ENCODE measurements around the gene PPP2R5B. TPM values are rescaled to one million over a fixed set of nuclear protein-coding genes. Genes with fewer than 3 reads are reported as not detected.

The PPP2R5B gene
- total and polyA plus RNA-seq, 9 of the 15 experiments (the other 6 are each of a cell fraction or from before 2014, with no cell fraction given): 0.10 to 7.8 (median 3.3) TPM

GRCh38 chr11:64894812-64895452 lies 29.6 kb upstream of the PPP2R5B start:
- no peak for FAIRE-seq
- H3K4me3 ChIP-seq: no peak overlapping the region
- intact Hi-C loops (cut with micrococcal nuclease) (loop anchor here (1.0 to 5.0 kb wide), 2 partner anchors 48 to 108 kb away; no protein-coding TSS in a partner anchor), in situ Hi-C loops (cut with MboI) (loop anchor here (5.0 kb wide), 2 partner anchors 48 to 108 kb away; no protein-coding TSS in a partner anchor)
- H2AFZ ChIP-seq (ENCODE audit: low read depth, low read length): no peak overlapping the region
- POLR2A ChIA-PET: interaction anchor here (0.6 kb wide), 2 partner anchors 45 to 88 kb away, joined by 4 to 5 read pairs; no protein-coding TSS in a partner anchor
- no peaks in the 10 kb centered on the region for H3K79me2 ChIP-seq (ENCODE audit: control insufficient read depth, insufficient read depth, low read length)
- DNase-seq (ENCODE audit: extremely low read depth in 1 of 4, low spot score in 3 of 4): no peak
- BruUV-seq (replicated peaks): TSS peak; percentile 35
- H3K9ac ChIP-seq (ENCODE audit: insufficient read depth in 1 of 2, low read depth in 2 of 2, low read length in 2 of 2): peak overlapping the region in 1 of 2 experiments; percentile 79; a peak in 2 of 4 replicates
- peak; percentile 22 for ATAC-seq
- H3K9me1 ChIP-seq (ENCODE audit: control insufficient read depth, insufficient read depth, low read length): no peaks in the 10 kb centered on the region
- peaks cover 9 to 66% of the 10 kb centered on the region in 2 experiments; a peak in 4 of 5 replicates for H3K4me1 ChIP-seq (replicated peaks in 1 of 2; ENCODE audit: control insufficient read depth in 2 of 2, insufficient read depth in 2 of 2, low read length in 2 of 2)
- no peaks in the 10 kb centered on the region for H3K9me3 ChIP-seq (replicated peaks; ENCODE audit: control insufficient read depth, insufficient read depth, low read depth, low read length)
- H3K36me3 ChIP-seq (ENCODE audit: control insufficient read depth, insufficient read depth, low read length): peaks cover 46% of the 10 kb centered on the region; the same call in 2 of the 3 replicates
- no peaks in the 10 kb centered on the region for H4K20me1 ChIP-seq (replicated peaks; ENCODE audit: control insufficient read depth, insufficient read depth, low read length)
- no peak overlapping the region for H3K27ac ChIP-seq (ENCODE audit: extremely low read depth, low read depth, low read length)
- no peak overlapping the region for H3K4me2 ChIP-seq (ENCODE audit: insufficient read depth, low read length)
- CTCF ChIA-PET (ENCODE audit: low intra/inter-chr PET ratio): interaction anchor here (0.5 to 3.4 kb wide), 4 partner anchors 16 to 208 kb away, joined by 3 to 39 read pairs (median 8); no protein-coding TSS in a partner anchor
- 73% methylated on average over 36 of the region's 39 CpGs for WGBS (ENCODE audit: insufficient coverage, low coverage, missing lambda C conversion rate)
- no peaks in the 10 kb centered on the region for H3K27me3 ChIP-seq (ENCODE audit: control insufficient read depth in 2 of 2, insufficient read depth in 2 of 2, low read length in 2 of 2)
- TF ChIP-seq PKNOX1 (IDR thresholded peaks at IDR 0.05) (no peak), CREB1 (IDR thresholded peaks at IDR 0.05) (no peak), CREB1 (CRISPR knock-in tag; IDR thresholded peaks at IDR 0.05) (0 out of 2 replicates have a peak, but pooled peaks have one; percentile 17), SNIP1 (IDR thresholded peaks at IDR 0.05; ENCODE audit: low read depth) (no peak), ZKSCAN8 (CRISPR knock-in tag; IDR thresholded peaks at IDR 0.05) (no peak), RNF2 (IDR thresholded peaks at IDR 0.05) (no peak), HNRNPL (IDR thresholded peaks at IDR 0.05; ENCODE audit: low read depth, low read length) (peak; percentile 54; the same call in 1 of the 2 replicates), SP1 (CRISPR knock-in tag; IDR thresholded peaks at IDR 0.05) (peak; percentile 37; the same call in 1 of the 2 replicates), POLR2G (IDR thresholded peaks at IDR 0.05; ENCODE audit: low read depth, low read length) (peak; percentile 16; the same call in 1 of the 2 replicates), HDAC2 (IDR thresholded peaks at IDR 0.05) (no peak), ZNF253 (CRISPR knock-in tag; conservative IDR thresholded peaks at IDR 0.05) (no peak), ZBTB7A (IDR thresholded peaks at IDR 0.05; ENCODE audit: borderline replicate concordance, control insufficient read depth, low read depth, low read length) (peak; percentile 21; the same call in 1 of the 2 replicates)
- TF ChIP-seq, protein P1, sequence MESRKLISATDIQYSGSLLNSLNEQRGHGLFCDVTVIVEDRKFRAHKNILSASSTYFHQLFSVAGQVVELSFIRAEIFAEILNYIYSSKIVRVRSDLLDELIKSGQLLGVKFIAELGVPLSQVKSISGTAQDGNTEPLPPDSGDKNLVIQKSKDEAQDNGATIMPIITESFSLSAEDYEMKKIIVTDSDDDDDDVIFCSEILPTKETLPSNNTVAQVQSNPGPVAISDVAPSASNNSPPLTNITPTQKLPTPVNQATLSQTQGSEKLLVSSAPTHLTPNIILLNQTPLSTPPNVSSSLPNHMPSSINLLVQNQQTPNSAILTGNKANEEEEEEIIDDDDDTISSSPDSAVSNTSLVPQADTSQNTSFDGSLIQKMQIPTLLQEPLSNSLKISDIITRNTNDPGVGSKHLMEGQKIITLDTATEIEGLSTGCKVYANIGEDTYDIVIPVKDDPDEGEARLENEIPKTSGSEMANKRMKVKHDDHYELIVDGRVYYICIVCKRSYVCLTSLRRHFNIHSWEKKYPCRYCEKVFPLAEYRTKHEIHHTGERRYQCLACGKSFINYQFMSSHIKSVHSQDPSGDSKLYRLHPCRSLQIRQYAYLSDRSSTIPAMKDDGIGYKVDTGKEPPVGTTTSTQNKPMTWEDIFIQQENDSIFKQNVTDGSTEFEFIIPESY (CRISPR knock-in tag; IDR thresholded peaks at IDR 0.05): peak; percentile 91
- TF ChIP-seq, protein P2, sequence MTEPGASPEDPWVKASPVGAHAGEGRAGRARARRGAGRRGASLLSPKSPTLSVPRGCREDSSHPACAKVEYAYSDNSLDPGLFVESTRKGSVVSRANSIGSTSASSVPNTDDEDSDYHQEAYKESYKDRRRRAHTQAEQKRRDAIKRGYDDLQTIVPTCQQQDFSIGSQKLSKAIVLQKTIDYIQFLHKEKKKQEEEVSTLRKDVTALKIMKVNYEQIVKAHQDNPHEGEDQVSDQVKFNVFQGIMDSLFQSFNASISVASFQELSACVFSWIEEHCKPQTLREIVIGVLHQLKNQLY (CRISPR knock-in tag; conservative IDR thresholded peaks at IDR 0.05): no peak
- TF ChIP-seq, protein P3, sequence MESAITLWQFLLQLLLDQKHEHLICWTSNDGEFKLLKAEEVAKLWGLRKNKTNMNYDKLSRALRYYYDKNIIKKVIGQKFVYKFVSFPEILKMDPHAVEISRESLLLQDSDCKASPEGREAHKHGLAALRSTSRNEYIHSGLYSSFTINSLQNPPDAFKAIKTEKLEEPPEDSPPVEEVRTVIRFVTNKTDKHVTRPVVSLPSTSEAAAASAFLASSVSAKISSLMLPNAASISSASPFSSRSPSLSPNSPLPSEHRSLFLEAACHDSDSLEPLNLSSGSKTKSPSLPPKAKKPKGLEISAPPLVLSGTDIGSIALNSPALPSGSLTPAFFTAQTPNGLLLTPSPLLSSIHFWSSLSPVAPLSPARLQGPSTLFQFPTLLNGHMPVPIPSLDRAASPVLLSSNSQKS (CRISPR knock-in tag; IDR thresholded peaks at IDR 0.05): no peak
